GM23338 (cell line): ENCODE results near the gene HCAR2. TPM values are rescaled to one million over a fixed set of nuclear protein-coding genes. Genes with fewer than 3 reads are reported as not detected.

Experiments
- ATAC-seq: fragments of 200-7000 bp; cut with Tn5 transposase; 3 replicates; pipeline ENCODE4 v1.9.1; 2020
- DNase-seq: peaks from one replicate; pipeline ENCODE4 v3.0.0-alpha.2; 2015; ENCODE audit warnings: low spot score
- H2AFZ ChIP-seq: fragments of 200-600 bp; sonication (generic); 2 replicates; pipeline ENCODE4 v1.8.0; 2016; ENCODE audit warnings: antibody characterized with exemption, mild to moderate bottlenecking, moderate library complexity
- H3F3A ChIP-seq: fragments of 200-600 bp; sonication (generic); replicated peaks from 2 replicates; pipeline ENCODE4 v1.8.0; 2017; ENCODE audit warnings: antibody characterized with exemption, mixed run types, low read depth
- H3K27ac ChIP-seq: fragments of 200-600 bp; sonication (generic); 2 replicates; pipeline ENCODE4 v1.6.1; 2016; ENCODE audit warnings: low read depth
- H3K27me3 ChIP-seq: fragments of 200-600 bp; sonication (generic); 2 replicates; pipeline ENCODE4 v1.8.0; 2016; ENCODE audit warnings: mild to moderate bottlenecking, mixed run types, moderate library complexity; ENCODE audit not compliant: insufficient read depth
- H3K36me3 ChIP-seq: fragments of 200-600 bp; sonication (generic); 2 replicates; pipeline ENCODE4 v1.8.0; 2016; ENCODE audit warnings: mild to moderate bottlenecking; ENCODE audit not compliant: insufficient read depth
- H3K4me1 ChIP-seq: fragments of 200-600 bp; sonication (generic); 2 replicates; pipeline ENCODE4 v1.8.0; 2016; ENCODE audit warnings: mild to moderate bottlenecking, moderate library complexity; ENCODE audit not compliant: insufficient read depth
- H3K4me2 ChIP-seq: fragments of 200-600 bp; sonication (generic); 2 replicates; pipeline ENCODE4 v1.7.1; 2017; ENCODE audit warnings: mixed run types
- H3K4me3 ChIP-seq: fragments of 200-600 bp; sonication (generic); 2 replicates; pipeline ENCODE4 v1.6.1; 2016; ENCODE audit warnings: mixed run types
- H3K79me2 ChIP-seq: fragments of 200-600 bp; sonication (generic); replicated peaks from 2 replicates; pipeline ENCODE4 v1.8.0; 2017; ENCODE audit warnings: mild to moderate bottlenecking; ENCODE audit not compliant: insufficient read depth
- H3K9me2 ChIP-seq: fragments of 200-600 bp; sonication (generic); 2 replicates; pipeline ENCODE4 v1.8.0; 2017; ENCODE audit not compliant: insufficient read depth
- H4K20me1 ChIP-seq: fragments of 200-600 bp; sonication (generic); replicated peaks from 2 replicates; pipeline ENCODE4 v1.8.0; 2017; ENCODE audit warnings: mild to moderate bottlenecking; ENCODE audit not compliant: insufficient read depth
- H3K27ac Mint-ChIP-seq: 2 replicates; pipeline ENCODE4 v1.8.0; 2020; ENCODE audit warnings: inconsistent platforms, mild to moderate bottlenecking, moderate library complexity, mixed read lengths
- H3K27me3 Mint-ChIP-seq: 3 replicates; pipeline ENCODE4 v1.8.0; 2022; ENCODE audit warnings: low read depth, mild to moderate bottlenecking, moderate library complexity, mixed read lengths, inconsistent platforms; ENCODE audit not compliant: insufficient read depth, poor library complexity
- H3K36me3 Mint-ChIP-seq: 3 replicates; pipeline ENCODE4 v1.8.0; 2021; ENCODE audit warnings: low read depth, mild to moderate bottlenecking, inconsistent platforms, moderate library complexity, mixed read lengths
- H3K4me1 Mint-ChIP-seq: 3 replicates; pipeline ENCODE4 v1.8.0; 2020; ENCODE audit warnings: mild to moderate bottlenecking, inconsistent platforms, mixed read lengths
- H3K4me3 Mint-ChIP-seq: 3 replicates; pipeline ENCODE4 v1.8.0; 2021; ENCODE audit warnings: moderate library complexity, mild to moderate bottlenecking, inconsistent platforms, mixed read lengths
- H3K9me3 Mint-ChIP-seq: 3 replicates; pipeline ENCODE4 v1.8.0; 2020; ENCODE audit warnings: moderate library complexity, mild to moderate bottlenecking, inconsistent platforms, mixed read lengths
- CREB1 ChIP-seq: fragments of 250-450 bp; sonication (Bioruptor Pico); IDR thresholded peaks from 2 replicates; pipeline ENCODE4 v1.5.0; 2020; ENCODE audit warnings: low read depth, mild to moderate bottlenecking, moderate library complexity
- CTCF ChIP-seq, 2 experiments: fragments of 200-600 bp in 1 of 2; sonication (generic) in 1 of 2; conservative IDR thresholded peaks; 2 replicates each; pipeline versions ENCODE4 v1.5.1 to v1.6.1; 2016 to 2017; ENCODE audit warnings: antibody characterized with exemption in 2 of 2, low read depth in 2 of 2, mild to moderate bottlenecking in 2 of 2, moderate library complexity in 1 of 2
- ETS1 ChIP-seq: IDR thresholded peaks from 2 replicates; pipeline ENCODE4 v1.6.1; 2016; ENCODE audit warnings: antibody characterized with exemption
- EZH2 ChIP-seq: fragments of 200-600 bp; sonication (generic); IDR thresholded peaks from one replicate; pipeline ENCODE4 v1.8.0; 2017; ENCODE audit warnings: antibody characterized with exemption, mild to moderate bottlenecking, low read depth; ENCODE audit not compliant: unreplicated experiment
- NANOG ChIP-seq: IDR thresholded peaks from 2 replicates; pipeline ENCODE4 v1.6.1; 2016; ENCODE audit warnings: antibody characterized with exemption, borderline replicate concordance
- POLR2AphosphoS5 ChIP-seq: IDR thresholded peaks from 2 replicates; pipeline ENCODE4 v1.6.1; 2016; ENCODE audit warnings: antibody characterized with exemption, low read depth
- REST ChIP-seq: IDR thresholded peaks from one replicate; pipeline ENCODE4 v1.6.1; 2018; ENCODE audit warnings: antibody characterized with exemption; ENCODE audit not compliant: unreplicated experiment
- STAT1 ChIP-seq: IDR thresholded peaks from one replicate; pipeline ENCODE4 v1.6.1; 2016; ENCODE audit warnings: antibody characterized with exemption; ENCODE audit not compliant: unreplicated experiment
- ZNF114 ChIP-seq: fragments of 250-450 bp; sonication (Bioruptor Pico); IDR thresholded peaks from 2 replicates; pipeline ENCODE4 v1.5.0; 2020; ENCODE audit warnings: mild to moderate bottlenecking, moderate library complexity
- ZNF462 ChIP-seq: fragments of 250-450 bp; sonication (Bioruptor Pico); IDR thresholded peaks from 2 replicates; pipeline ENCODE4 v1.5.0; 2020; ENCODE audit warnings: mild to moderate bottlenecking, moderate library complexity
- polyA plus RNA-seq: library from polyadenylated mRNA; unstranded; fragments of >200 nt; fragmentation: Nextera tagmentation; extraction: Ambion mirVana; gene quantifications from 2 replicates; pipeline ENCODE4 v1.2.1, GENCODE V29; 2016
- total RNA-seq: library from RNA; depleted of rRNA; stranded (reverse); fragments of >200 nt; shearing (Covaris generic); gene quantifications from 2 replicates; pipeline ENCODE4 v1.2.3, GENCODE V29; 2014

Gene HCAR2
- total and polyA plus RNA-seq, 2 experiments from 2014 or later: not detected

GRCh38 chr12:122729583-122730214, 26.5 kb upstream of the HCAR2 start:
- no peak overlapping the region for H3K4me2 ChIP-seq
- H3K27me3 Mint-ChIP-seq: peaks cover 2% of the 10 kb centered on the region
- H3K27ac Mint-ChIP-seq: no peak overlapping the region

More at GRCh38 chr12:122729583-122730214, 26.5 kb upstream of the HCAR2 start:
- Histone ChIP-seq H4K20me1 (no peaks in the 10 kb centered on the region), H3K4me1 (no peaks in the 10 kb centered on the region), H3K4me3 (no peak overlapping the region), H3K27me3 (no peaks in the 10 kb centered on the region), H3K79me2 (no peaks in the 10 kb centered on the region), H2AFZ (peak overlapping the region; percentile 94), H3K27ac (no peak overlapping the region), H3F3A (no peaks in the 10 kb centered on the region), H3K36me3 (no peaks in the 10 kb centered on the region), H3K9me2 (no peaks in the 10 kb centered on the region)
- H3K9me3 Mint-ChIP-seq: no peaks in the 10 kb centered on the region; the same call in 2 of the 3 replicates
- TF ChIP-seq CTCF (conservative IDR thresholded peaks at IDR 0.05; ENCODE audit: low read depth in 2 of 2): no peak
- TF ChIP-seq NANOG: no peak
- no peak for TF ChIP-seq POLR2AphosphoS5
- TF ChIP-seq ETS1: no peak
- TF ChIP-seq REST: no peak
- no peak for TF ChIP-seq CREB1 (CRISPR knock-in tag)
- no peak for TF ChIP-seq STAT1
- TF ChIP-seq ZNF462 (CRISPR knock-in tag): no peak
- TF ChIP-seq EZH2: no peak
- no peak for TF ChIP-seq ZNF114 (CRISPR knock-in tag)
- ATAC-seq (no peak), DNase-seq (no peak)
- peaks cover 14% of the 10 kb centered on the region for H3K4me1 Mint-ChIP-seq
- H3K36me3 Mint-ChIP-seq: no peaks in the 10 kb centered on the region
- no peak overlapping the region for H3K4me3 Mint-ChIP-seq
